Uterus (tissue), 4 donors: Measurements from ENCODE around the gene GZMM. TPM values are rescaled to one million over a fixed set of nuclear protein-coding genes. Genes with fewer than 3 reads are reported as not detected.

Source experiments
- DNase-seq, 2 donors: peaks; one replicate each; pipeline ENCODE4 v3.0.0-alpha.2; 2019 to 2020
- H3K27ac ChIP-seq, 2 donors: fragments of 200-600 bp; sonication (generic); 1 replicate in 1 of 2; 2 replicates in 1 of 2; pipeline ENCODE4 v1.5.1; 2016 to 2018
- H3K27me3 ChIP-seq, 2 donors: fragments of 200-600 bp; sonication (generic); one replicate each; pipeline ENCODE4 v1.5.1; 2018 to 2019; ENCODE audit warnings: control low read depth in 1 of 2
- H3K36me3 ChIP-seq, 2 donors: fragments of 200-600 bp; sonication (generic); one replicate each; pipeline ENCODE4 v1.5.1; 2019; ENCODE audit warnings: control low read depth in 1 of 2
- H3K4me1 ChIP-seq, 2 donors: fragments of 200-600 bp; sonication (generic); one replicate each; pipeline ENCODE4 v1.5.1; 2018 to 2019; ENCODE audit warnings: control low read depth in 1 of 2
- H3K4me3 ChIP-seq, 2 donors: fragments of 200-600 bp; sonication (generic); 1 replicate in 1 of 2; 2 replicates in 1 of 2; pipeline ENCODE4 v1.5.1; 2018 to 2019; ENCODE audit warnings: mild to moderate bottlenecking in 1 of 2
- H3K9me3 ChIP-seq, 2 donors: fragments of 200-600 bp; sonication (generic); one replicate each; pipeline ENCODE4 v1.5.1; 2019; ENCODE audit warnings: control low read depth in 1 of 2
- POLR2A ChIP-seq, 2 donors: fragments of 450-650 bp; IDR thresholded peaks; one replicate each; pipeline ENCODE4 v1.6.1; 2016; ENCODE audit warnings: antibody characterized with exemption in 2 of 2, mild to moderate bottlenecking in 1 of 2, moderate library complexity in 1 of 2
- intact Hi-C: fragments of 100-400 bp; cut with DNase I; formaldehyde crosslinking; loops from one replicate; pipeline ENCODE4 v1.15.1; 2023; ENCODE audit warnings: low total_unique reads
- total RNA-seq, 4 donors: library from RNA; depleted of rRNA in 3 of 4; stranded (reverse); fragments of >200 nt in 3 of 4; gene quantifications; one replicate each; pipeline versions ENCODE4 v1.1.0 to v1.2.4, GENCODE V29; 2014 to 2023
- TF ChIP-seq, protein P1 (sequence below), 4 experiments: fragments of 200-600 bp in 2 of 4; fragments of 450-650 bp in 2 of 4; sonication (generic) in 2 of 4; IDR thresholded peaks; one replicate each; pipeline ENCODE4 v1.5.1; 2016 to 2019; ENCODE audit warnings: antibody characterized with exemption in 4 of 4, mild to moderate bottlenecking in 2 of 4, moderate library complexity in 1 of 4
- donor health status: DM: yes; HTN: yes; CAD: no.

Gene GZMM
- total RNA-seq, 4 donors from 2014 or later, result 0.62 to 1.6 TPM; not detected in 2

DNA sequence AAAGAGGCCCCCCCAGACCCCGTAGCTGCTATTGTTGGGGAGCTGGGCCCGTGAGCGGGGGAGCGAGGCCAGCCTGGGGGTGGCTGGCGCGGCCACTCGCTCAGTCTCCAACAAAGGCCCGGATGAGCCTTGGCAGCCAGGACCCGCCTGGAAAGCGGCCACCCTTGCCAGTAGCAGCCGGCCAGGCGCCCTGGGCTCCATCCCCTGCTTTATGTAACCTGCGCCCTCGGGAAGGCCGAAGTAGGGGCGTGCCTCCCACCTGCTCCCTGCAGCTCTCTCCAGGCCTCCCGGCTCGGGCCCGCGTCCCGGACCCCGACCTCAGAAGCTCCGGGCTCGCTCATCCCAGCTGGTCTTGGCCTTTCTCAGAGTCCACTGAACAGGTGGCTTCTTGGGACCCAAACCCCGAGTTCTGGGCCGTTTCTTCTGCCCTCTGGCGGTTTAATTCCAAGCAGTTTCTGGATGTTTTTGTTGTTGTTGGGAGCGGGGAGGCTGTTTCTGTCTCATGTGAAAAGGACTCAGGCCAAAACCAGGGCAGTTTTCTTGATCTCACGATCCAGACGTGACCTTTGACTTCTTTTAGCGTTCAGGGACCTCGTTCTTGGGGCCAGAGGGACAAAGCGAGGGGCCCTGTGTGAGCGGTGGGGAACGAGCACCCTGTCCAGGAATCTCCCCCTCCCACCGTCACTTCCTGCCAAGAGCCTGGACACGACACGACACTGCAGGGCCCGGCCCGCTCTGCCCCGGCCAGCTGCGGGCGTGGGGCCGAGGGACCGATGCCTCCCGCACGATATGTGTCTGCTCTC, 11.1 kb upstream of the GZMM start:
- Histone ChIP-seq H3K9me3 (no peaks in the 10 kb centered on the region), H3K36me3 (no peaks in the 10 kb centered on the region), H3K4me3 (peak overlapping the region; percentile 97 to 98), H3K27me3 (no peaks in the 10 kb centered on the region), H3K4me1 (peaks cover 0 to 23% of the 10 kb centered on the region in 2 donors), H3K27ac (peak overlapping the region; percentile 90 to 93)
- intact Hi-C loops, result no loop called here
- no peak for TF ChIP-seq POLR2A (IDR thresholded peaks at IDR 0.05)
- TF ChIP-seq, protein P1, sequence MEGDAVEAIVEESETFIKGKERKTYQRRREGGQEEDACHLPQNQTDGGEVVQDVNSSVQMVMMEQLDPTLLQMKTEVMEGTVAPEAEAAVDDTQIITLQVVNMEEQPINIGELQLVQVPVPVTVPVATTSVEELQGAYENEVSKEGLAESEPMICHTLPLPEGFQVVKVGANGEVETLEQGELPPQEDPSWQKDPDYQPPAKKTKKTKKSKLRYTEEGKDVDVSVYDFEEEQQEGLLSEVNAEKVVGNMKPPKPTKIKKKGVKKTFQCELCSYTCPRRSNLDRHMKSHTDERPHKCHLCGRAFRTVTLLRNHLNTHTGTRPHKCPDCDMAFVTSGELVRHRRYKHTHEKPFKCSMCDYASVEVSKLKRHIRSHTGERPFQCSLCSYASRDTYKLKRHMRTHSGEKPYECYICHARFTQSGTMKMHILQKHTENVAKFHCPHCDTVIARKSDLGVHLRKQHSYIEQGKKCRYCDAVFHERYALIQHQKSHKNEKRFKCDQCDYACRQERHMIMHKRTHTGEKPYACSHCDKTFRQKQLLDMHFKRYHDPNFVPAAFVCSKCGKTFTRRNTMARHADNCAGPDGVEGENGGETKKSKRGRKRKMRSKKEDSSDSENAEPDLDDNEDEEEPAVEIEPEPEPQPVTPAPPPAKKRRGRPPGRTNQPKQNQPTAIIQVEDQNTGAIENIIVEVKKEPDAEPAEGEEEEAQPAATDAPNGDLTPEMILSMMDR (IDR thresholded peaks at IDR 0.05), result peak; percentile 35 to 61 (median 50)
- DNase-seq, result peak; percentile 76 to 81

DNA sequence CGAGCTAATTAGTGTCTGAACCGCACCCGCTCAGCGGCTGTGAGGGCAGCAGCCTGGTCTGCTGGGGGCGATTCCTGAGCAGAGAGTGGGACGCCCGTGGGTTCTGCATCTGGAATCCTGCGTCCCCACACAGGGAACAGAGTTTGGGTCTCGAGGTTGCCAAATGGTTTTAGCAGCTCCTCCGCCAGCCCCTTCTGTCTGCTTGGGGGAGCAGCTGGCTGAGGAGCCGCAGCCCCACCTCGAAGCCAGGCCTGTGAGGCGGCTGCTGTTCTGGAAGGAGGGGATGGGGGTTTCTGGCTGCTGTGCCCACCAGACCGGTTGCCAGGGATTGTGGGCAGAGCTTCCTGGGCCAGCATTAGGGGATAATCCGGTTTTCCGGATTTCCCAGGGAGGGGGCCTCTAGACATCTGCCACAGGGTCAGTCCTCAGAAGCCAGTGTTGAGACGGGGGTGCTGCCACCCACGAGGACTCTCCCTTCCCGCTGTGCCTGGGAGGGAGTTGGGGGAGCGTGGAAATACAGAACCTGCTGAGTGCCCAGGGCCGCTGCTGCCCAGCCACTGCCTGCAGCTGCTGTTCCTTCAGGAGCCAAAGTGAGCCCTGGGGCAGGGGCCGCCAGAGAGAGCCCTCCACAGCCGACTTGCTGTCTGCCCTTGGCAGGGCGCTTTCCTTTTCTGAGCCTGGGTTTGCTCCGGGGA, 10.3 kb upstream of the GZMM start:
- DNase-seq, result no peak
- Histone ChIP-seq H3K4me1 (peaks cover 0 to 23% of the 10 kb centered on the region in 2 donors), H3K27me3 (no peaks in the 10 kb centered on the region), H3K9me3 (no peaks in the 10 kb centered on the region), H3K36me3 (no peaks in the 10 kb centered on the region), H3K27ac (peak overlapping the region; percentile 90 to 93), H3K4me3 (peak overlapping the region; percentile 97 to 98)
- TF ChIP-seq, protein P1 (IDR thresholded peaks at IDR 0.05), result no peak
- intact Hi-C loops, result no loop called here

DNA sequence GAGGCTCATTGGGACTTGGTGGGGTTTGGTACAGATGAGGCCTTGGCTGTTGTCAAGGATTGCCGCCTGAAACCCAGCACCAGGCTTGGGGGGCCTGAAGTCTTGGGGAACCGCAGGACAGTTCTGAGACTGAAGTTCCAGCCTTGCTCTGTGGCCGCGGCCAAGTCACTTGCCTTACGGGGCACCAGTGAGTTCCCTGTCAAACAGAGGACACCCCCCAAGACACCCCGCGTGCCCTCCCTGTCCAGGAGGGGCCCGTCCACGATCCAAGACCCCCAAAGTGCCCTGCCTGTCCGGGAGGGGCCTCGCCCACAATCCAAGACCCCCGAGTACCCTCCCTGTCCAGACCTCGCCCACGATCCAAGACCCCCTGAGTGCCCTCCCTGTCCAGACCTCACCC, 9.8 kb upstream of the GZMM start:
- Histone ChIP-seq H3K4me3 (no peak overlapping the region), H3K27me3 (no peaks in the 10 kb centered on the region), H3K36me3 (no peaks in the 10 kb centered on the region), H3K27ac (peak overlapping the region; percentile 90 to 93), H3K4me1 (peaks cover 0 to 23% of the 10 kb centered on the region in 2 donors), H3K9me3 (no peaks in the 10 kb centered on the region)
- TF ChIP-seq, protein P1 (IDR thresholded peaks at IDR 0.05), result no peak
- TF ChIP-seq POLR2A (IDR thresholded peaks at IDR 0.05), result no peak
- intact Hi-C loops, result no loop called here
- DNase-seq, result no peak

DNA sequence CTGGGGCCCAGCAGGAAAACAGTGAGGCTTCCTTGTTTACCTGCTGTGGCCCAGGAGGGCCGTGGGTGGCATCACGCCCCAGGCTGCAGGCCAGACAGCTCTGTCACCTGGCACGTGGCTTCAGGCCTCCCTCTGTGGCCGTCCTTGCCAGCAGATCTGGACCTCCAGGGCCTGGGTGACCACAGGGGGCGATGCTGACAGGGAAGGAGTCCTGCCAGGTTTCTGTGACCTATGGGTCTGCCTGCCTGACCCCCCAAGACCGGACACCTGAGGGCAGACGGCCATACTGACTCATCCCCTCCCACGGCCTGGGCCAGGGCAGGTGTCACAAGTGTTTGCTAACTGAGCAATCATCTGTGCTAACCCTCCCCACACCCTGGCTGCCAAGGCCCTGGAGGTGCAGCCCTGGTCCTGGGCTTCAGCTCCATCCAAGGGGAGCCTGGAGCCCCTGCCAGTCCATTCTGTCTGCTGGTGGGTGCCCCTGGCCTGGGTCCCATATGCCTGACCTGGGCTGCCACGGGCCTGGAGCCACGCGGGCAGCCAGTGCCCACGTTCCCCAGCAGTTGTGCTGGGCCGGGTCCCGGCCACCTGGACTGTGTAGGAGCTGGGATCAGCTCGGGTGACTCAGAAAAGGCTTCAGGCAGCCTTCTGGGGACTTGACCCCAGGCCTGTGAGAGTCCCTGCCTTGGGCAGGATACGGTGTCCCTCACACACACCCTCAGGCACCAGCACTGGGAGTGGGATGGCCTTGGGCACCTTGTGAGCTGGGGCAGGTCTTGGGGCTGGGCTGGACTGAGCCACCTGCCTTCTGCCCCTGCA, 8.6 kb upstream of the GZMM start:
- no peaks in the 10 kb centered on the region for H3K9me3 ChIP-seq
- H3K4me1 ChIP-seq, result peaks cover 0 to 23% of the 10 kb centered on the region in 2 donors
- intact Hi-C loops, result no loop called here
- H3K36me3 ChIP-seq, result no peaks in the 10 kb centered on the region
- DNase-seq, result no peak
- no peak overlapping the region for H3K4me3 ChIP-seq
- no peaks in the 10 kb centered on the region for H3K27me3 ChIP-seq
- no peak for TF ChIP-seq POLR2A (IDR thresholded peaks at IDR 0.05)
- TF ChIP-seq, protein P1 (IDR thresholded peaks at IDR 0.05), result no peak
- no peak overlapping the region for H3K27ac ChIP-seq
